SKM-1 treated with dmso at 0.1 percent for 144 hours (cell line): ENCODE data around the gene ARHGAP31.
"Not testable (repeated sequence)": the region's sequence is repeated elsewhere in the genome, so short reads cannot be mapped to it uniquely, and the experiment has no call there.

ENCODE experiments used
- DNase-seq: peaks from one replicate; lab custom pipeline; 2025; ENCODE audit not compliant: unreplicated experiment; lab: John Stamatoyannopoulos, UW

ARHGAP31 gene

GRCh38 chr3:119293871-119294695 lies at the start of gene ARHGAP31:
TSS of gene ARHGAP31 (plus strand) at chr3:119294383. CDS start at chr3:119294905, 522 bp downstream.
- peak; percentile 61 for DNase-seq

- no peak for DNase-seq
Measured at GRCh38 chr3:119245778-119246177, 48.4 kb upstream of the ARHGAP31 start.

GRCh38 chr3:119255214-119255613 lies 39.0 kb upstream of the ARHGAP31 start:
- DNase-seq = no peak

GRCh38 chr3:119257111-119257510 lies 37.1 kb upstream of the ARHGAP31 start:
- no peak for DNase-seq

- peak; percentile 26 for DNase-seq
Measured at GRCh38 chr3:119257654-119258410, 36.4 kb upstream of the ARHGAP31 start.

- DNase-seq = peak; percentile 60
Measured at GRCh38 chr3:119258915-119259314, 35.3 kb upstream of the ARHGAP31 start.

- no peak for DNase-seq
Measured at GRCh38 chr3:119259821-119260220, 34.4 kb upstream of the ARHGAP31 start.

- no peak for DNase-seq
Measured at GRCh38 chr3:119261055-119261454, 33.1 kb upstream of the ARHGAP31 start.

- DNase-seq = not testable (repeated sequence)
Measured at GRCh38 chr3:119270212-119270611, 24.0 kb upstream of the ARHGAP31 start.

GRCh38 chr3:119276680-119277079 lies 17.5 kb upstream of the ARHGAP31 start:
- no peak for DNase-seq

GRCh38 chr3:119279101-119279554 lies 15.1 kb upstream of the ARHGAP31 start:
- DNase-seq = no peak

- DNase-seq = no peak
Measured at GRCh38 chr3:119279584-119280243, 14.5 kb upstream of the ARHGAP31 start.

- DNase-seq = no peak
Measured at GRCh38 chr3:119288669-119289403, 5.3 kb upstream of the ARHGAP31 start.

- peak; percentile 63 for DNase-seq
Measured at GRCh38 chr3:119289404-119289770, 4.8 kb upstream of the ARHGAP31 start.

- DNase-seq = no peak
Measured at GRCh38 chr3:119290613-119291012, 3.6 kb upstream of the ARHGAP31 start.

- no peak for DNase-seq
Measured at GRCh38 chr3:119291062-119291700, 3.0 kb upstream of the ARHGAP31 start.

- no peak for DNase-seq
Measured at GRCh38 chr3:119292666-119293065, 1.5 kb upstream of the ARHGAP31 start.

- DNase-seq = no peak
Measured at GRCh38 chr3:119293105-119293870, 895 bp upstream of the ARHGAP31 start.
